K562 (cell line): ENCODE results near the gene KMT2A. TPM values are rescaled to one million over a fixed set of nuclear protein-coding genes. Genes with fewer than 3 reads are reported as not detected.

Source experiments
- ATAC-seq: fragments of 200-7000 bp; cut with Tn5 transposase; 3 replicates; pipeline ENCODE4 v1.9.1; 2020; ENCODE audit warnings: moderate library complexity
- BruUV-seq: library from RNA; stranded (reverse); fragments of 400-500 nt; replicated peaks from 2 replicates; lab custom pipeline; 2021; lab: Mats Ljungman, UMichigan
- CTCF ChIA-PET: fragments of 300-600 bp; formaldehyde crosslinking; extraction: SDS; loops from one replicate; lab custom pipeline; 2021; ENCODE audit warnings: low intra/inter-chr PET ratio; lab: Yijun Ruan, JAX
- POLR2A ChIA-PET: fragments of 300-600, 350-650 bp; sonication (Branson Sonifier 250); formaldehyde crosslinking; extraction: SDS; loops from one replicate; lab custom pipeline; 2021; ENCODE audit warnings: antibody characterized with exemption, inconsistent platforms; lab: Yijun Ruan, JAX
- DNase-seq, 4 experiments: peaks; one replicate each; pipeline versions ENCODE4 v3.0.0 to v3.0.0-alpha.2; 2011 to 2018; ENCODE audit warnings: low spot score in 3 of 4, mixed read lengths in 3 of 4; ENCODE audit errors: extremely low read depth in 1 of 4
- FAIRE-seq: peaks from 2 replicates; lab custom pipeline; 2011; peaks lifted over from hg19 to GRCh38; lab: Jason Lieb, UNC
- H2AFZ ChIP-seq: 2 replicates; pipeline ENCODE4 v1.6.0; 2011; ENCODE audit warnings: low read depth, low read length, control low read depth, inconsistent platforms
- H3K27ac ChIP-seq: fragments of 200-600 bp; 3 replicates; pipeline ENCODE4 v1.8.0; 2011; ENCODE audit warnings: low read depth, mild to moderate bottlenecking, control low read depth, inconsistent platforms, low read length, moderate library complexity, mixed read lengths; ENCODE audit errors: extremely low read depth
- H3K27me3 ChIP-seq, 2 experiments: fragments of 300-600 bp in 1 of 2; 2 replicates in 1 of 2; 3 replicates in 1 of 2; pipeline versions ENCODE4 v1.6.0 to v1.8.0; 2011; ENCODE audit warnings: inconsistent platforms in 2 of 2, low read length in 2 of 2, mild to moderate bottlenecking in 1 of 2, mixed read lengths in 1 of 2, moderate library complexity in 1 of 2; ENCODE audit not compliant: control insufficient read depth in 2 of 2, insufficient read depth in 2 of 2
- H3K36me3 ChIP-seq: fragments of 300-600 bp; 3 replicates; pipeline ENCODE4 v1.8.0; 2011; ENCODE audit warnings: mild to moderate bottlenecking, low read length, inconsistent platforms; ENCODE audit not compliant: control insufficient read depth, insufficient read depth
- H3K4me1 ChIP-seq, 2 experiments: fragments of 200-600 bp in 1 of 2; replicated peaks in 1 of 2; 2 replicates in 1 of 2; 3 replicates in 1 of 2; pipeline versions ENCODE4 v1.5.1 to v1.8.0; 2011; ENCODE audit warnings: inconsistent platforms in 2 of 2, low read length in 2 of 2, mild to moderate bottlenecking in 1 of 2, mixed read lengths in 1 of 2, moderate library complexity in 1 of 2; ENCODE audit not compliant: control insufficient read depth in 2 of 2, insufficient read depth in 2 of 2
- H3K4me2 ChIP-seq: 2 replicates; pipeline ENCODE4 v1.6.1; 2011; ENCODE audit warnings: low read length, control low read depth, inconsistent platforms, mixed read lengths; ENCODE audit not compliant: insufficient read depth
- H3K4me3 ChIP-seq: fragments of 200-600 bp; sonication (generic), shearing (Covaris generic); 2 replicates; pipeline ENCODE4 v1.5.1; 2016; ENCODE audit warnings: control low read depth, inconsistent platforms
- H3K79me2 ChIP-seq: fragments of 200-600 bp; 3 replicates; pipeline ENCODE4 v1.8.0; 2011; ENCODE audit warnings: low read length, inconsistent platforms; ENCODE audit not compliant: control insufficient read depth, insufficient read depth
- H3K9ac ChIP-seq, 2 experiments: 2 replicates each; pipeline versions ENCODE4 v1.6.0 to v1.6.1; 2011; ENCODE audit warnings: low read depth in 2 of 2, low read length in 2 of 2, control low read depth in 1 of 2, inconsistent platforms in 1 of 2, mild to moderate bottlenecking in 1 of 2, mixed read lengths in 1 of 2; ENCODE audit not compliant: insufficient read depth in 1 of 2
- H3K9me1 ChIP-seq: one replicate; pipeline ENCODE4 v1.6.0; 2011; ENCODE audit warnings: inconsistent platforms, mild to moderate bottlenecking, low read length, moderate library complexity; ENCODE audit not compliant: control insufficient read depth, insufficient read depth
- H3K9me3 ChIP-seq: replicated peaks from 2 replicates; pipeline ENCODE4 v1.5.1; 2011; ENCODE audit warnings: low read depth, low read length, inconsistent platforms; ENCODE audit not compliant: control insufficient read depth, insufficient read depth
- H4K20me1 ChIP-seq: replicated peaks from 2 replicates; pipeline ENCODE4 v1.6.1; 2011; ENCODE audit warnings: low read length, inconsistent platforms, mixed read lengths; ENCODE audit not compliant: control insufficient read depth, insufficient read depth
- BCOR ChIP-seq: fragments of 450-650 bp; IDR thresholded peaks from 2 replicates; pipeline ENCODE4 v1.6.1; 2016
- CBFA2T3 ChIP-seq: fragments of 450-650 bp; IDR thresholded peaks from 2 replicates; pipeline ENCODE4 v1.6.1; 2017
- CCAR2 ChIP-seq: fragments of 200-400 bp; formaldehyde crosslinking; IDR thresholded peaks from 2 replicates; pipeline ENCODE4 v1.6.1; 2017; ENCODE audit warnings: mild to moderate bottlenecking, low read depth, low read length
- CREBBP ChIP-seq: IDR thresholded peaks from one replicate; pipeline ENCODE4 v1.6.1; 2012; ENCODE audit warnings: low read depth, mild to moderate bottlenecking, control low read depth, inconsistent platforms, low read length
- HMG20A ChIP-seq: fragments of 450-650 bp; formaldehyde crosslinking; conservative IDR thresholded peaks from 2 replicates; pipeline ENCODE4 v1.4.0; 2020; ENCODE audit warnings: mild to moderate bottlenecking, mixed read lengths
- HNRNPUL1 ChIP-seq: fragments of 200-400 bp; formaldehyde crosslinking; IDR thresholded peaks from 2 replicates; pipeline ENCODE4 v1.6.1; 2017; ENCODE audit warnings: low read length
- MYBL2 ChIP-seq, 2 experiments: fragments of 450-650 bp in 1 of 2; sonication (generic) in 1 of 2; formaldehyde crosslinking in 1 of 2; IDR thresholded peaks; 2 replicates each; pipeline versions ENCODE4 v1.6.1 to v1.8.1; 2017 to 2022; ENCODE audit warnings: borderline replicate concordance in 1 of 2, inconsistent platforms in 1 of 2, low read depth in 1 of 2, mild to moderate bottlenecking in 1 of 2, missing genetic modification reagents in 1 of 2, moderate library complexity in 1 of 2
- NCOA4 ChIP-seq: fragments of 450-650 bp; IDR thresholded peaks from 2 replicates; pipeline ENCODE4 v1.6.1; 2018; ENCODE audit warnings: mild to moderate bottlenecking; ENCODE audit not compliant: partially characterized antibody
- RAD21 ChIP-seq, 2 experiments: fragments of 250-450 bp in 1 of 2; fragments of 450-650 bp in 1 of 2; sonication (Bioruptor Pico) in 1 of 2; formaldehyde crosslinking in 1 of 2; IDR thresholded peaks in 1 of 2; conservative IDR thresholded peaks in 1 of 2; 2 replicates each; pipeline versions ENCODE4 v1.4.0 to v1.8.0; 2020 to 2022; ENCODE audit warnings: mild to moderate bottlenecking in 2 of 2, moderate library complexity in 1 of 2
- SRSF7 ChIP-seq: fragments of 200-400 bp; formaldehyde crosslinking; optimal IDR thresholded peaks from 2 replicates; pipeline ENCODE3; 2017; ENCODE audit warnings: mild to moderate bottlenecking, low read depth, low read length
- TRIM25 ChIP-seq: fragments of 450-650 bp; IDR thresholded peaks from 2 replicates; pipeline ENCODE4 v1.7.0; 2016; ENCODE audit warnings: borderline replicate concordance
- TRIM28 ChIP-seq: fragments of 450-650 bp; IDR thresholded peaks from 2 replicates; pipeline ENCODE4 v1.6.1; 2017
- ZC3H11A ChIP-seq: IDR thresholded peaks from 2 replicates; pipeline ENCODE4 v1.6.1; 2012; ENCODE audit warnings: low read depth, low read length, improper control_type of control experiment
- ZNF384 ChIP-seq: IDR thresholded peaks from 2 replicates; pipeline ENCODE4 v1.6.1; 2012; ENCODE audit warnings: low read depth, low read length, improper control_type of control experiment
- ZNF583 ChIP-seq: fragments of 250-450 bp; sonication (Bioruptor Pico); IDR thresholded peaks from 2 replicates; pipeline ENCODE4 v1.4.0; 2020
- WGBS: fragments of 100-300 bp; shearing (Covaris generic); methylation state at CpG from one replicate; pipeline ENCODE4 v1.1.6; 2016; ENCODE audit warnings: low coverage, mixed read lengths; ENCODE audit not compliant: insufficient coverage; ENCODE audit errors: missing lambda C conversion rate; 5-methylcytosine and 5-hydroxymethylcytosine counted together
- in situ Hi-C: fragments of 300-500 bp; cut with MboI; formaldehyde crosslinking; loops from 4 replicates; pipeline ENCODE4 v1.15.0; 2018; ENCODE audit warnings: inconsistent platforms, mixed read lengths
- intact Hi-C: fragments of 100-400 bp; cut with micrococcal nuclease; formaldehyde crosslinking; loops from 2 replicates; pipeline ENCODE4 v1.14.2; 2022
- polyA plus RNA-seq, 8 experiments: library from polyadenylated mRNA; depleted of rRNA in 4 of 8; stranded (reverse) in 5 of 8; unstranded in 3 of 8; fragments of >200 nt; fragmentation: Nextera tagmentation in 2 of 8; fragmentation: Illumina TruSeq in 1 of 8; extraction: Ambion mirVana in 2 of 8; extraction: Trizol in 1 of 8; gene quantifications; 2 replicates each; pipeline versions ENCODE4 v1.2.1 to v1.2.3, GENCODE V29; 2011 to 2014; ENCODE audit warnings: inconsistent platforms in 1 of 8, missing spikeins in 1 of 8
- total RNA-seq, 7 experiments: library from RNA; depleted of rRNA in 6 of 7; stranded (reverse); fragments of >200 nt in 6 of 7; fragmentation: Illumina TruSeq in 2 of 7; extraction: Trizol in 2 of 7; gene quantifications; 2 replicates each; pipeline versions ENCODE4 v1.2.1 to v1.2.3, GENCODE V29; 2011 to 2021; ENCODE audit warnings: low replicate concordance in 1 of 7
- TF ChIP-seq, protein P1 (sequence below): sonication (generic); formaldehyde crosslinking; IDR thresholded peaks from 2 replicates; pipeline ENCODE4 v1.8.0; 2022; ENCODE audit warnings: missing genetic modification reagents, mild to moderate bottlenecking, borderline replicate concordance

Gene KMT2A
- total and polyA plus RNA-seq, 9 of the 15 experiments (the other 6 are each of a cell fraction or from before 2014, with no cell fraction given), result 9.6 to 59.9 (median 32.6) TPM

DNA sequence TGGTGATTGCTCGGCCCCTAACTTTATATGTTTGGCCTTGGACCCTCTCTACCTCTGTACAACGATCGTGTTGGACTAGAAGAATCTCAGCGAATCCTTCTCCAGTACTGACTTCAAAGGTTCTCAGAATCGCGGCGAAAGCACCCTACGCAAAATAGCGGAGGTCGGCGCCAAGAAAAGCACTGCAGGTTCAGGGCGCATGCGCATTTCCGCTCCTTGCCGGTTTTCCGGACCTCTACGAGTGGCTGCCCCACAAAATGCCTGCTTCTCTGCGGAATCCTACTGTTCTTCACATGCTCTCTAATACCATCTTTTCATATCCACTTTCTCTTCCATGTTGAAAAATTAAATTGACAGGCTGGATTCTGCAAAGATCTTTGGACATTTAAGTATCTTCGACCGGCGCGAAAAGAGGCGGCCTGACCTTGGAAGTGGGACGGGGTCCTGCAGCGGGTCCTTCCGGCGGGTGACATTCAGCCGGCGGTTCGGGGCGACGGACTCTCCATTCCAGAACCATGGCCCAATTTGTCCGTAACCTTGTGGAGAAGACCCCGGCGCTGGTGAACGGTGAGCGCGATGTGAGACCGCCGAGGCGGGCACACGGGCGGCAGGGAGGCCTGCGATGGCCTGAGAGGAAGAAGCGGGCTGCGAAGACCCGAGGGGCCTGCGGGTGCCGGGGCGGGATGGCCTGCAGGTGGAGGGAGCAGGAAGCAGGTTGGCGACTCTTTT is 35.0 kb upstream of the KMT2A start, which contains the start of gene ATP5MG:
Gene ATP5MG (plus strand): TSS at position 456 of the 729 bp plus-strand sequence. CDS start 60 bp downstream, at position 516.
- Histone ChIP-seq H3K27me3 (no peaks in the 10 kb centered on the region), H3K9me3 (no peaks in the 10 kb centered on the region), H2AFZ (peak within 1 kb of the TSS; percentile 99), H3K36me3 (peaks cover 52% of the 10 kb centered on the region), H3K79me2 (peaks cover 61% of the 10 kb centered on the region), H3K9me1 (no peaks in the 10 kb centered on the region), H3K9ac (peak within 1 kb of the TSS; percentile 91 to 98), H4K20me1 (peaks cover 11% of the 10 kb centered on the region; the same call in 1 of the 2 replicates), H3K4me3 (peak within 1 kb of the TSS; percentile 95), H3K4me2 (peak within 1 kb of the TSS; percentile 96), H3K4me1 (peaks cover 15 to 17% of the 10 kb centered on the region in 2 experiments; a peak in 4 of 5 replicates), H3K27ac (peak within 1 kb of the TSS; percentile 96)
- intact Hi-C loops, result loop anchor here (1.0 to 10.0 kb wide), 3 partner anchors 36 to 163 kb away; partner anchors contain the start of gene IFT46
- FAIRE-seq (peak; percentile 91), DNase-seq (peak; percentile 90 to 94 (median 91)), ATAC-seq (peak; percentile 82)
- in situ Hi-C loops, result no loop called here
- BruUV-seq, result no TSS peak
- CTCF ChIA-PET, result no interaction called here
- WGBS, result 0% methylated on average over 49 of the region's 51 CpGs
- POLR2A ChIA-PET, result interaction anchor here (0.6 to 1.6 kb wide), 6 partner anchors 9 to 115 kb away, joined by 3 to 6 read pairs (median 4); partner anchors contain the start of gene KMT2A
- TF ChIP-seq, protein P1, sequence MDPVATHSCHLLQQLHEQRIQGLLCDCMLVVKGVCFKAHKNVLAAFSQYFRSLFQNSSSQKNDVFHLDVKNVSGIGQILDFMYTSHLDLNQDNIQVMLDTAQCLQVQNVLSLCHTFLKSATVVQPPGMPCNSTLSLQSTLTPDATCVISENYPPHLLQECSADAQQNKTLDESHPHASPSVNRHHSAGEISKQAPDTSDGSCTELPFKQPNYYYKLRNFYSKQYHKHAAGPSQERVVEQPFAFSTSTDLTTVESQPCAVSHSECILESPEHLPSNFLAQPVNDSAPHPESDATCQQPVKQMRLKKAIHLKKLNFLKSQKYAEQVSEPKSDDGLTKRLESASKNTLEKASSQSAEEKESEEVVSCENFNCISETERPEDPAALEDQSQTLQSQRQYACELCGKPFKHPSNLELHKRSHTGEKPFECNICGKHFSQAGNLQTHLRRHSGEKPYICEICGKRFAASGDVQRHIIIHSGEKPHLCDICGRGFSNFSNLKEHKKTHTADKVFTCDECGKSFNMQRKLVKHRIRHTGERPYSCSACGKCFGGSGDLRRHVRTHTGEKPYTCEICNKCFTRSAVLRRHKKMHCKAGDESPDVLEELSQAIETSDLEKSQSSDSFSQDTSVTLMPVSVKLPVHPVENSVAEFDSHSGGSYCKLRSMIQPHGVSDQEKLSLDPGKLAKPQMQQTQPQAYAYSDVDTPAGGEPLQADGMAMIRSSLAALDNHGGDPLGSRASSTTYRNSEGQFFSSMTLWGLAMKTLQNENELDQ (CRISPR knock-in tag), result no peak
- TF ChIP-seq ZC3H11A (no peak), ZNF583 (CRISPR knock-in tag) (no peak), ZNF384 (no peak), BCOR (no peak), HMG20A (CRISPR knock-in tag) (no peak), CREBBP (no peak), CBFA2T3 (no peak), TRIM28 (no peak), MYBL2 (IDR thresholded peaks at IDR 0.05; ENCODE audit: low read depth) (no peak), MYBL2 (CRISPR knock-in tag; IDR thresholded peaks at IDR 0.05; ENCODE audit: borderline replicate concordance) (no peak), TRIM25 (0 out of 2 replicates have a peak, but pooled peaks have one; percentile 3), HNRNPUL1 (no peak), CCAR2 (no peak), SRSF7 (no peak), RAD21 (CRISPR knock-in tag; conservative IDR thresholded peaks at IDR 0.05 in 1 of 2, IDR thresholded peaks at IDR 0.05 in 1 of 2) (no peak; a peak in 1 of 4 replicates), NCOA4 (no peak)
